OCI-LY3 (cell line): ENCODE data around the gene OAT.
A peak's percentile ranks its signal among the peaks of the same experiment; 100 is the strongest.

Experiments used
- H2AFZ ChIP-seq: fragments of 200-600, 300-600 bp; shearing (Covaris generic); 2 replicates; pipeline ENCODE4 v1.6.0; 2014; ENCODE audit warnings: antibody characterized with exemption, low read depth, low read length
- H3K27ac ChIP-seq: fragments of 200-600, 300-600 bp; sonication (generic); 2 replicates; pipeline ENCODE4 v1.5.1; 2014; ENCODE audit warnings: mild to moderate bottlenecking, low read length, moderate library complexity, mixed read lengths
- H3K27me3 ChIP-seq: fragments of 200-600, 300-600 bp; sonication (generic); 2 replicates; pipeline ENCODE4 v1.6.1; 2014; ENCODE audit warnings: low read depth, low read length, mixed read lengths
- H3K36me3 ChIP-seq: fragments of 200-600, 300-600 bp; sonication (generic); replicated peaks from 2 replicates; pipeline ENCODE3; 2014; ENCODE audit warnings: low read depth, low read length, mixed read lengths
- H3K4me1 ChIP-seq: fragments of 300-600, 200-600 bp; sonication (generic); 2 replicates; pipeline ENCODE4 v1.6.1; 2014; ENCODE audit warnings: low read length, mixed read lengths
- H3K4me2 ChIP-seq: fragments of 200-600, 300-600 bp; sonication (generic); 2 replicates; pipeline ENCODE4 v1.6.1; 2014; ENCODE audit warnings: low read length, mixed read lengths
- H3K4me3 ChIP-seq: fragments of 300-600, 200-600 bp; sonication (generic); 2 replicates; pipeline ENCODE4 v1.5.1; 2014; ENCODE audit warnings: antibody characterized with exemption, mild to moderate bottlenecking, low read length, moderate library complexity
- H3K79me2 ChIP-seq: fragments of 300-600, 200-600 bp; shearing (Covaris generic); 2 replicates; pipeline ENCODE4 v1.6.1; 2014; ENCODE audit warnings: mild to moderate bottlenecking, low read length, mixed read lengths
- H3K9ac ChIP-seq: fragments of 300-600, 200-600 bp; shearing (Covaris generic); 2 replicates; pipeline ENCODE4 v1.6.0; 2014; ENCODE audit warnings: mild to moderate bottlenecking, low read length, moderate library complexity
- H3K9me3 ChIP-seq: fragments of 200-600, 300-600 bp; shearing (Covaris generic); 2 replicates; pipeline ENCODE4 v1.6.1; 2014; ENCODE audit warnings: low read length, mixed read lengths; ENCODE audit not compliant: insufficient read depth
- H4K20me1 ChIP-seq: fragments of 200-600, 300-600 bp; sonication (generic); 2 replicates; pipeline ENCODE4 v1.6.1; 2016; ENCODE audit warnings: low read length, mixed read lengths; ENCODE audit not compliant: insufficient read depth
- CTCF ChIP-seq: fragments of 200-600, 300-600 bp; sonication (generic); IDR thresholded peaks from 2 replicates; pipeline ENCODE4 v1.5.1; 2014; ENCODE audit warnings: antibody characterized with exemption, low read length, low read depth
- EZH2phosphoT487 ChIP-seq: fragments of 200-600 bp; shearing (Covaris generic); IDR thresholded peaks from 2 replicates; pipeline ENCODE4 v1.6.1; 2018; ENCODE audit warnings: antibody characterized with exemption, mixed run types, low read depth

The OAT gene

GRCh38 chr10:124390471-124391187, 28.1 kb downstream of the OAT start:
- Histone ChIP-seq H3K36me3 (no peaks in the 10 kb centered on the region), H3K4me2 (no peak overlapping the region), H3K4me1 (peaks cover 5% of the 10 kb centered on the region), H3K79me2 (no peaks in the 10 kb centered on the region), H2AFZ (no peak overlapping the region), H3K27me3 (no peaks in the 10 kb centered on the region), H3K27ac (no peak overlapping the region), H3K9me3 (no peaks in the 10 kb centered on the region), H3K9ac (no peak overlapping the region), H4K20me1 (no peaks in the 10 kb centered on the region), H3K4me3 (no peak overlapping the region)
- TF ChIP-seq CTCF (no peak), EZH2phosphoT487 (no peak)

DNA sequence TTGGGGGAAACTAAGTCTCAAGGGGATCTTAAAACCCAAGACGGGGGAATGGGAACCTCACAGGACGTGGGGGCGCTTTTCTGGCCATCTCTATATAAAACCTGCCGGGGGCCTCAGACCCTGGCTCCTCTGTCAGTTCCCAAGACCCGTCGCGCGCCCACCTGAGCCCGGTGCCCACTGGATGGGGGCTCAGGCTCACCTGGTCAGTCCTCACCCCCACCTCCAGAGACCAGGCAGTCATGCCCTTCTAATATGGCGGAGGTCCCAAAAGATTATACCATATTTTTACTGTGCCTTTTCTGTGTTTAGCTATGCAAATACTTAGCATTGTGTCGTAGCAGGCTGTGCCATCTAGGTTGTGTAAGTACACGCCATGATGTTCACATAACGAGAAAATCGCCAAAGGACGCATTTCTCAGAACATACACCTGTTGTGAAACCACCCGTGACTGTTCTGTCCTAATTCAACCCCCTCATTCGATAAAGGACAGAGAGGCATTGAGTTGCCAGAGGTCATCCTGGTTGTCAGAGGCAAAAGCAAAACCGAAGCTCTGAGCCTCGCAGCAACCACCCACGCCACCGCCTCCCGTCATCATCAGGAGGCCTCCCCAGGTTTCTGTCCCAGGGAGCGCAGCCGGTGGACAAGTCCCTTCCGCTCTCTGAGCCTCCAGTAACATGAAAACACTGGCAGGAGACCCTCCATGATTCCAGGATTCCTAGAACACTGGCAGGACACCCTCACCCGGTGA, 28.9 kb downstream of the OAT start:
- peaks cover 5% of the 10 kb centered on the region for H3K4me1 ChIP-seq
- H3K36me3 ChIP-seq, result no peaks in the 10 kb centered on the region
- H3K9ac ChIP-seq, result peak overlapping the region; percentile 72
- TF ChIP-seq EZH2phosphoT487 (no peak), CTCF (no peak; the same call in 1 of the 2 replicates)
- H3K27ac ChIP-seq, result no peak overlapping the region
- peak overlapping the region; percentile 79 for H3K4me3 ChIP-seq
- peak overlapping the region; percentile 98 for H2AFZ ChIP-seq
- peak overlapping the region; percentile 98 for H3K4me2 ChIP-seq
- no peaks in the 10 kb centered on the region for H3K79me2 ChIP-seq
- H3K27me3 ChIP-seq, result no peaks in the 10 kb centered on the region
- no peaks in the 10 kb centered on the region for H3K9me3 ChIP-seq
- H4K20me1 ChIP-seq, result no peaks in the 10 kb centered on the region

DNA sequence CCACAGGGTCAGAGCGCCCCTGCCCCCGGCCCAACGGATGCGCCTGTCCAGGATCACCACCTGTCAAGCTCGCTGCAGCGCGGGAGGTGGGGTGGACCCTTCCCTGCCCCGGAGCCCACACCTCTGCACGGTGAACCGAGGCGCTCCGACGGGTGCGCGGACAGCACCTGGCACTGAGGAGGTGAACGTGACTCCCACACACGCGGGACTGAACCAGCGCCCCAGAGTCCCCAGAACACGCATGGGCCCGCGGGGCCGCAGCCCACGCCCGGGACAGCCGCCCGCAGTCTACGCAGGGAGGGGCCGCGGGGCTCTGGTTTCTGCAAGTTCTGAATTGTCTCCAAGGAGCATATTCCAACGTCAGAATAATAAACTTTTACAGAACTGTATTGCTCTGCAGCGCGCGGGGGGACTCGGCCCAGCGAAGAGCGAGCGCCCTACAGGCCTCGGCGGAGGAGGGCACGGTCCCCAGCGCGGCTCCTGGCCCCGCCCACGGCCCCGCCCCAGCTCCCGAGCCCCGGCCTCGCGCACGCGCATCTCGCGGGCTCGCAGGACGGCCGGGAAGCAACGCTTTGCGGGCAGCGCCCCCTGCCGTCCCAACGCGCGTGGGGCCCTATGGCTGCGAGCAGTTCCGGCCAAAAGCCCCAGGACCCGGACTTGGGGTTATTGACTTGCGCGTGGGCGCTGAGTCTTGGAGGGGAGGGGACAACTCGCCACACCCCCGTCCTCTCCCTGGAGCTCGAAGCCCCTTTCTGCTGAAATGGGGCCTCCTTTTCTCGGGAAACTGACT, 29.7 kb downstream of the OAT start:
- H3K4me2 ChIP-seq, result peak overlapping the region; percentile 98
- H3K4me1 ChIP-seq, result peaks cover 5% of the 10 kb centered on the region
- TF ChIP-seq EZH2phosphoT487 (no peak), CTCF (peak; percentile 67)
- H3K9ac ChIP-seq, result peak overlapping the region; percentile 72
- H3K27me3 ChIP-seq, result no peaks in the 10 kb centered on the region
- H4K20me1 ChIP-seq, result no peaks in the 10 kb centered on the region
- H2AFZ ChIP-seq, result peak overlapping the region; percentile 98
- H3K4me3 ChIP-seq, result peak overlapping the region; percentile 79
- H3K27ac ChIP-seq, result no peak overlapping the region
- H3K9me3 ChIP-seq, result no peaks in the 10 kb centered on the region
- no peaks in the 10 kb centered on the region for H3K79me2 ChIP-seq
- no peaks in the 10 kb centered on the region for H3K36me3 ChIP-seq

GRCh38 chr10:124388476-124388822, 30.3 kb downstream of the OAT start:
- Histone ChIP-seq H3K79me2 (no peaks in the 10 kb centered on the region), H3K9me3 (no peaks in the 10 kb centered on the region), H3K27ac (no peak overlapping the region), H3K4me1 (peaks cover 5% of the 10 kb centered on the region), H3K4me2 (peak overlapping the region; percentile 98), H3K9ac (no peak overlapping the region), H4K20me1 (no peaks in the 10 kb centered on the region), H2AFZ (no peak overlapping the region), H3K36me3 (no peaks in the 10 kb centered on the region), H3K4me3 (no peak overlapping the region), H3K27me3 (no peaks in the 10 kb centered on the region)
- TF ChIP-seq EZH2phosphoT487 (no peak), CTCF (no peak)
